ENCODE data around the gene RAB29. TPM values are rescaled to one million over a fixed set of nuclear protein-coding genes. Genes with fewer than 3 reads are reported as not detected.

Gene RAB29
- total and polyA plus RNA-seq, 2 donors (not counting 1 experiment from before 2014, with no cell fraction given) = 34.5 to 35.2 TPM

DNA sequence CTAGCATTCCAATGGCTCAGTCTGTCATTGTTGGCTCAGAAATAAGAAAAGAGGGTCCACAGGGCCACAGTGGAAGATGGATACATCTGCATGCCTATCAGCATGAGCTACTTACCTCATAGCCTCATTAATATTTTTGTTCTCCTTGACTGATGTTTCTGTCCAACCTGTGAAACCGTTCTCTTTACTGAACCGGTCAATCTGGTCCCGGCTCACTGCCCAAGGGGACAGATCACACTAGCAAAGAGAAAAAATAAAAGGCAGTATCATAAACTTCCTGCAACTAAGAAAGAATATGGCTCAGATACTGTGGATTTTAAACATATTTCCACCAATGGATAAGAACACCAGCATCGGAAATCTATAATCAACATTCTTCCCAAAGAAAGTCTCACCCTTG lies 4.7 kb downstream of the RAB29 start:
- no peak for DNase-seq (ENCODE audit: low read depth in 2 of 2)
- Histone ChIP-seq H3K9me3 (ENCODE audit: control insufficient read depth, insufficient read depth, low read depth, low read length) (no peaks in the 10 kb centered on the region), H3K79me2 (ENCODE audit: control insufficient read depth, insufficient read depth, low read length) (no peaks in the 10 kb centered on the region), H3K4me3 (replicated peaks in 1 of 4; ENCODE audit: control extremely low read depth in 1 of 4, insufficient read depth in 1 of 4, low read depth in 3 of 4, low read length in 4 of 4) (no peak overlapping the region), H3K4me2 (ENCODE audit: extremely low read depth, insufficient read depth, low read length) (no peak overlapping the region), H3K9ac (ENCODE audit: insufficient read depth, low read length) (no peak overlapping the region), H4K20me1 (ENCODE audit: control insufficient read depth, extremely low read depth, insufficient read depth, low read length) (no peaks in the 10 kb centered on the region), H2AFZ (ENCODE audit: low read length) (no peak overlapping the region), H3K4me1 (ENCODE audit: control insufficient read depth, extremely low read depth, insufficient read depth, low read length) (peaks cover 8% of the 10 kb centered on the region), H3K27me3 (ENCODE audit: control insufficient read depth, insufficient read depth, low read length) (no peaks in the 10 kb centered on the region), H3K27ac (ENCODE audit: insufficient read depth, low read length) (no peak overlapping the region), H3K36me3 (ENCODE audit: control insufficient read depth, insufficient read depth, low read length) (no peaks in the 10 kb centered on the region)
- no peak for TF ChIP-seq EZH2 (IDR thresholded peaks at IDR 0.05; ENCODE audit: low read length, missing control alignments)
- TF ChIP-seq, protein P1, sequence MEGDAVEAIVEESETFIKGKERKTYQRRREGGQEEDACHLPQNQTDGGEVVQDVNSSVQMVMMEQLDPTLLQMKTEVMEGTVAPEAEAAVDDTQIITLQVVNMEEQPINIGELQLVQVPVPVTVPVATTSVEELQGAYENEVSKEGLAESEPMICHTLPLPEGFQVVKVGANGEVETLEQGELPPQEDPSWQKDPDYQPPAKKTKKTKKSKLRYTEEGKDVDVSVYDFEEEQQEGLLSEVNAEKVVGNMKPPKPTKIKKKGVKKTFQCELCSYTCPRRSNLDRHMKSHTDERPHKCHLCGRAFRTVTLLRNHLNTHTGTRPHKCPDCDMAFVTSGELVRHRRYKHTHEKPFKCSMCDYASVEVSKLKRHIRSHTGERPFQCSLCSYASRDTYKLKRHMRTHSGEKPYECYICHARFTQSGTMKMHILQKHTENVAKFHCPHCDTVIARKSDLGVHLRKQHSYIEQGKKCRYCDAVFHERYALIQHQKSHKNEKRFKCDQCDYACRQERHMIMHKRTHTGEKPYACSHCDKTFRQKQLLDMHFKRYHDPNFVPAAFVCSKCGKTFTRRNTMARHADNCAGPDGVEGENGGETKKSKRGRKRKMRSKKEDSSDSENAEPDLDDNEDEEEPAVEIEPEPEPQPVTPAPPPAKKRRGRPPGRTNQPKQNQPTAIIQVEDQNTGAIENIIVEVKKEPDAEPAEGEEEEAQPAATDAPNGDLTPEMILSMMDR (conservative IDR thresholded peaks at IDR 0.05 in 1 of 2, IDR thresholded peaks at IDR 0.05 in 1 of 2; ENCODE audit: low read depth in 1 of 2, low read length in 2 of 2) = no peak

DNA sequence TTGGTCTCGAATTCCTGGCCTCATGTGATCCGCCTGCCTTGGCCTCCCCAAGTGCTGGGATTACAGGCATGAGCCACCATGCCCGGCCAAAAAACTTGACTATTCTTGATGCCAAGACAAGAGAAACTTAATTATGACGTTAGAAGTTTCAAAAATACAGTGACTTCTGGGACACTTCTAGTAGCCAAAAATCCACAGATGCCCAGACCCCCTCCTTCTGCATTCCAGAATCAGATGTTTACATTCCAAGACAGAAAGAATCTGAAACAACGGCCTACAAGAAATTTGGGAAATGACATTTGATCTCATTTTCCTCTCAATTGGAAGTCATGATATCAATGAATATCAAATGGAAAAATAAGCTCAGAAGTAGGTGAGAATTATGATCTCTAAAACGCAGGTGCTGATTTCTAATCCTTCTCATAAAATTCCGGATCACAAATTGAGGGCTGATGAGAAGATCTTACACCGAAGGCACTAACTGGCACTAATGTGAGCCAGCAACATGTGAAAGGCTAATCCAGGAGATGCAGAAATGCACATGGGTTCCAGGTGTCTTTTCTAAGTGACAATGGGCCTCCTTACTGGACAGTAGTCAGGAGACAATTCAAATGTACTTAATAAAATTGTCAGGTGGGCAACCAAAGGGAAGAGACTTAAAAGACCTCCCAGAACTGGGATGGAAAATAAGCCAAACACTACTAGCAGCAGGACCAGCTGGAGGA lies 5.5 kb downstream of the RAB29 start:
- Histone ChIP-seq H3K79me2 (ENCODE audit: control insufficient read depth, insufficient read depth, low read length) (no peaks in the 10 kb centered on the region), H3K36me3 (ENCODE audit: control insufficient read depth, insufficient read depth, low read length) (no peaks in the 10 kb centered on the region), H3K9ac (ENCODE audit: insufficient read depth, low read length) (no peak overlapping the region), H4K20me1 (ENCODE audit: control insufficient read depth, extremely low read depth, insufficient read depth, low read length) (no peaks in the 10 kb centered on the region), H2AFZ (ENCODE audit: low read length) (no peak overlapping the region), H3K27me3 (ENCODE audit: control insufficient read depth, insufficient read depth, low read length) (no peaks in the 10 kb centered on the region), H3K4me3 (replicated peaks in 1 of 4; ENCODE audit: control extremely low read depth in 1 of 4, insufficient read depth in 1 of 4, low read depth in 3 of 4, low read length in 4 of 4) (no peak overlapping the region), H3K4me1 (ENCODE audit: control insufficient read depth, extremely low read depth, insufficient read depth, low read length) (peaks cover 8% of the 10 kb centered on the region), H3K9me3 (ENCODE audit: control insufficient read depth, insufficient read depth, low read depth, low read length) (no peaks in the 10 kb centered on the region), H3K4me2 (ENCODE audit: extremely low read depth, insufficient read depth, low read length) (peak overlapping the region; percentile 46), H3K27ac (ENCODE audit: insufficient read depth, low read length) (peak overlapping the region; percentile 46)
- peak in 1 of 2 donors; percentile 16 for DNase-seq (ENCODE audit: low read depth in 2 of 2)
- TF ChIP-seq, protein P1 (conservative IDR thresholded peaks at IDR 0.05 in 1 of 2, IDR thresholded peaks at IDR 0.05 in 1 of 2; ENCODE audit: low read depth in 1 of 2, low read length in 2 of 2) = no peak
- no peak for TF ChIP-seq EZH2 (IDR thresholded peaks at IDR 0.05; ENCODE audit: low read length, missing control alignments)

DNA sequence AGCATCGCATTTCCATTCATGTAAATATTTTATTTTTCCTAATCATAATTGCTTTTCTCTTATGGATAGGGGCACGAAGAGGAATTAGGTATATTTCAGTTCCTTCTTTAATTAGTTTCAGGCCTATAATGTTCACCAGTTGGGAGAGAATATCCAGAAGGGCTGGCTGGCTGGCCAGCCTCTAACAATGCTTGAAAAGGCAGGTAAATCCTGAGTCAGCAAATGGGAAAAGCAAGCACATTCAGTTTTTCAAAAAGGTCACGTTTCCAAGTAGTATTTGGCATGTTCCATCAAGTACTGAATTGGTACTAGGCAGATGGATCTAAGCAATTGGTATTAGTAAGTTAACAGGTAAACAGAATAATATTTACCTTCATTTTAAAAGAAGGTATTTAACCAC lies 8.0 kb downstream of the RAB29 start:
- TF ChIP-seq, protein P1 (conservative IDR thresholded peaks at IDR 0.05 in 1 of 2, IDR thresholded peaks at IDR 0.05 in 1 of 2; ENCODE audit: low read depth in 1 of 2, low read length in 2 of 2) = no peak
- no peak for TF ChIP-seq EZH2 (IDR thresholded peaks at IDR 0.05; ENCODE audit: low read length, missing control alignments)
- no peak for DNase-seq (ENCODE audit: low read depth in 2 of 2)
- no peak overlapping the region for H3K9ac ChIP-seq (ENCODE audit: insufficient read depth, low read length)
- no peak overlapping the region for H3K27ac ChIP-seq (ENCODE audit: insufficient read depth, low read length)
- H3K9me3 ChIP-seq (ENCODE audit: control insufficient read depth, insufficient read depth, low read depth, low read length) = no peaks in the 10 kb centered on the region
- no peaks in the 10 kb centered on the region for H3K79me2 ChIP-seq (ENCODE audit: control insufficient read depth, insufficient read depth, low read length)
- no peaks in the 10 kb centered on the region for H3K36me3 ChIP-seq (ENCODE audit: control insufficient read depth, insufficient read depth, low read length)
- no peak overlapping the region for H3K4me2 ChIP-seq (ENCODE audit: extremely low read depth, insufficient read depth, low read length)
- peaks cover 8% of the 10 kb centered on the region for H3K4me1 ChIP-seq (ENCODE audit: control insufficient read depth, extremely low read depth, insufficient read depth, low read length)
- no peak overlapping the region for H2AFZ ChIP-seq (ENCODE audit: low read length)
- no peak overlapping the region for H3K4me3 ChIP-seq (replicated peaks in 1 of 4; ENCODE audit: control extremely low read depth in 1 of 4, insufficient read depth in 1 of 4, low read depth in 3 of 4, low read length in 4 of 4)
- no peaks in the 10 kb centered on the region for H4K20me1 ChIP-seq (ENCODE audit: control insufficient read depth, extremely low read depth, insufficient read depth, low read length)
- no peaks in the 10 kb centered on the region for H3K27me3 ChIP-seq (ENCODE audit: control insufficient read depth, insufficient read depth, low read length)
